GM12878 (cell line): ENCODE measurements around the gene WNT5A. TPM values are rescaled to one million over a fixed set of nuclear protein-coding genes. Genes with fewer than 3 reads are reported as not detected.

Experiments used
- ATAC-seq: fragments of 200-7000 bp; cut with Tn5 transposase; 3 replicates; pipeline ENCODE4 v1.9.1; 2020; ENCODE audit warnings: mild to moderate bottlenecking, moderate library complexity
- BruUV-seq: library from RNA; stranded (reverse); fragments of 400-500 nt; replicated peaks from 2 replicates; lab custom pipeline; 2021; lab: Mats Ljungman, UMichigan
- CTCF ChIA-PET: fragments of 300-600 bp; sonication (Branson Sonifier 250); formaldehyde crosslinking; extraction: SDS; loops from one replicate; lab custom pipeline; 2021; ENCODE audit warnings: inconsistent platforms; lab: Yijun Ruan, JAX
- POLR2A ChIA-PET: fragments of 350-600 bp; formaldehyde crosslinking; extraction: SDS; loops from one replicate; lab custom pipeline; 2021; ENCODE audit warnings: inconsistent platforms; lab: Charles Lee
- RAD21 ChIA-PET: fragments of 300-600 bp; sonication (Branson Sonifier 250); formaldehyde crosslinking; loops from one replicate; lab custom pipeline; 2023; ENCODE audit warnings: antibody characterized with exemption; ENCODE audit not compliant: unreplicated experiment; lab: Charles Lee
- SMC1A ChIA-PET: fragments of 300-600 bp; sonication (Branson Sonifier 250); formaldehyde crosslinking; loops from one replicate; lab custom pipeline; 2023; ENCODE audit not compliant: unreplicated experiment, uncharacterized antibody; lab: Charles Lee
- DNase-seq: peaks from one replicate; pipeline ENCODE4 v3.0.0-alpha.2; 2011; ENCODE audit warnings: low read depth, low spot score
- FAIRE-seq: peaks from 3 replicates; lab custom pipeline; 2011; peaks lifted over from hg19 to GRCh38; lab: Jason Lieb, UNC
- H2AFZ ChIP-seq: 2 replicates; pipeline ENCODE4 v1.6.0; 2011; ENCODE audit warnings: low read depth, low read length, control low read depth; ENCODE audit not compliant: control insufficient read depth
- H3K27ac ChIP-seq: 2 replicates; pipeline ENCODE4 v1.5.1; 2011; ENCODE audit warnings: control low read depth; ENCODE audit not compliant: control insufficient read depth, insufficient read depth
- H3K27me3 ChIP-seq, 2 experiments: replicated peaks in 1 of 2; 2 replicates each; pipeline versions ENCODE4 v1.6.0 to v1.6.1; 2011; ENCODE audit warnings: low read length in 1 of 2; ENCODE audit not compliant: control insufficient read depth in 2 of 2, insufficient read depth in 2 of 2
- H3K36me3 ChIP-seq, 2 experiments: 2 replicates each; pipeline ENCODE4 v1.5.1; 2011; ENCODE audit warnings: low read length in 1 of 2; ENCODE audit not compliant: control insufficient read depth in 2 of 2, insufficient read depth in 2 of 2
- H3K4me1 ChIP-seq: 2 replicates; pipeline ENCODE4 v1.6.1; 2011; ENCODE audit warnings: mild to moderate bottlenecking, low read length, moderate library complexity, mixed read lengths; ENCODE audit not compliant: control insufficient read depth, insufficient read depth
- H3K4me2 ChIP-seq: 2 replicates; pipeline ENCODE4 v1.6.0; 2011; ENCODE audit warnings: control low read depth; ENCODE audit not compliant: control insufficient read depth, insufficient read depth
- H3K4me3 ChIP-seq: fragments of 200-600 bp; sonication (generic); 2 replicates; pipeline ENCODE4 v1.5.1; 2016
- H3K79me2 ChIP-seq: 2 replicates; pipeline ENCODE4 v1.6.0; 2011; ENCODE audit warnings: low read length; ENCODE audit not compliant: control insufficient read depth, insufficient read depth
- H3K9ac ChIP-seq: 2 replicates; pipeline ENCODE4 v1.8.0; 2011; ENCODE audit warnings: low read length, control low read depth, mixed read lengths; ENCODE audit not compliant: control insufficient read depth, insufficient read depth
- H3K9me3 ChIP-seq: replicated peaks from 3 replicates; pipeline ENCODE4 v1.5.1; 2011; ENCODE audit warnings: mild to moderate bottlenecking, low read length; ENCODE audit not compliant: control insufficient read depth, insufficient read depth
- H4K20me1 ChIP-seq: 2 replicates; pipeline ENCODE4 v1.6.0; 2011; ENCODE audit not compliant: control insufficient read depth, insufficient read depth
- BCL11A ChIP-seq: IDR thresholded peaks from 2 replicates; pipeline ENCODE4 v1.6.1; 2011; ENCODE audit warnings: low read depth, low read length
- CEBPB ChIP-seq, 2 experiments: fragments of 150-350 bp in 1 of 2; IDR thresholded peaks; 2 replicates each; pipeline ENCODE4 v1.6.1; 2012 to 2014; ENCODE audit warnings: low read depth in 2 of 2, low read length in 2 of 2, borderline replicate concordance in 1 of 2, inconsistent platforms in 1 of 2
- CHD1 ChIP-seq: IDR thresholded peaks from 2 replicates; pipeline ENCODE4 v1.6.1; 2012; ENCODE audit warnings: low read depth, low read length, improper control_type of control experiment
- HDAC6 ChIP-seq: fragments of 200-600 bp; sonication (generic); IDR thresholded peaks from one replicate; pipeline ENCODE4 v1.8.0; 2017; ENCODE audit warnings: antibody characterized with exemption; ENCODE audit not compliant: unreplicated experiment
- JUND ChIP-seq: IDR thresholded peaks from 2 replicates; pipeline ENCODE4 v1.6.1; 2012; ENCODE audit warnings: low read depth, mild to moderate bottlenecking, low read length, improper control_type of control experiment, moderate library complexity
- MEF2B ChIP-seq: fragments of 450-650 bp; IDR thresholded peaks from 2 replicates; pipeline ENCODE4 v1.6.1; 2018; ENCODE audit warnings: mild to moderate bottlenecking, moderate library complexity; ENCODE audit not compliant: partially characterized antibody, poor library complexity, severe bottlenecking
- NFIC ChIP-seq: IDR thresholded peaks from 2 replicates; pipeline ENCODE4 v1.6.1; 2012; ENCODE audit warnings: low read depth, mild to moderate bottlenecking, inconsistent platforms, low read length, moderate library complexity
- NFYA ChIP-seq: IDR thresholded peaks from 2 replicates; pipeline ENCODE4 v1.6.1; 2011; ENCODE audit warnings: low read depth, mild to moderate bottlenecking, low read length, improper control_type of control experiment, borderline replicate concordance
- NR2C2 ChIP-seq: IDR thresholded peaks from 2 replicates; pipeline ENCODE4 v1.6.1; 2011; ENCODE audit warnings: borderline replicate concordance, low read depth; ENCODE audit not compliant: control insufficient read depth, insufficient read length
- POLR2A ChIP-seq: IDR thresholded peaks from 2 replicates; pipeline ENCODE4 v1.6.1; 2011; ENCODE audit warnings: low read depth, mild to moderate bottlenecking, low read length
- WGBS: methylation state at CpG from one replicate; pipeline ENCODE4 v1.1.6; 2016; ENCODE audit warnings: low lambda C conversion rate; ENCODE audit not compliant: insufficient replicate concordance, insufficient coverage; ENCODE audit errors: missing lambda C conversion rate; 5-methylcytosine and 5-hydroxymethylcytosine counted together
- in situ Hi-C: fragments of 300-500 bp; cut with MboI; formaldehyde crosslinking; loops from 9 replicates; pipeline ENCODE4 v1.14.3; 2018; ENCODE audit warnings: mixed read lengths
- intact Hi-C: fragments of 100-400 bp; cut with micrococcal nuclease; formaldehyde crosslinking; loops from one replicate; pipeline ENCODE4 v1.14.2; 2022; ENCODE audit not compliant: unreplicated experiment
- polyA plus RNA-seq, 11 experiments: library from polyadenylated mRNA; depleted of rRNA in 4 of 11; unstranded in 6 of 11; stranded (reverse) in 5 of 11; fragments of >200 nt; fragmentation: Nextera tagmentation in 4 of 11; fragmentation: Illumina TruSeq in 1 of 11; extraction: Ambion mirVana in 4 of 11; extraction: Trizol in 1 of 11; gene quantifications; 1 replicate in 1 of 11; 2 replicates in 10 of 11; pipeline versions ENCODE4 v1.2.1 to v1.2.3, GENCODE V29; 2011 to 2016; ENCODE audit warnings: inconsistent platforms in 2 of 11, missing spikeins in 2 of 11, low read depth in 1 of 11
- total RNA-seq, 4 experiments: library from RNA; depleted of rRNA in 3 of 4; stranded (reverse); fragments of >200 nt in 3 of 4; fragmentation: Illumina TruSeq in 1 of 4; extraction: Trizol in 1 of 4; gene quantifications; 2 replicates each; pipeline versions ENCODE4 v1.2.1 to v1.2.3, GENCODE V29; 2013 to 2021
- TF ChIP-seq, protein P1 (sequence below): fragments of 450-650 bp; IDR thresholded peaks from 2 replicates; pipeline ENCODE4 v1.6.1; 2017; ENCODE audit warnings: low read depth, mild to moderate bottlenecking, moderate library complexity
- TF ChIP-seq, protein P2 (sequence below): fragments of 450-650 bp; formaldehyde crosslinking; IDR thresholded peaks from 2 replicates; pipeline ENCODE4 v1.4.0; 2022; ENCODE audit warnings: mild to moderate bottlenecking, moderate library complexity
- TF ChIP-seq, protein P3 (sequence below): IDR thresholded peaks from 2 replicates; pipeline ENCODE4 v1.6.1; 2011; ENCODE audit warnings: low read depth, low read length, improper control_type of control experiment, borderline replicate concordance

The WNT5A gene
- total and polyA plus RNA-seq, 10 of the 15 experiments (the other 5 are each of a cell fraction or from before 2014, with no cell fraction given): 0.06 to 2.8 (median 0.39) TPM

DNA sequence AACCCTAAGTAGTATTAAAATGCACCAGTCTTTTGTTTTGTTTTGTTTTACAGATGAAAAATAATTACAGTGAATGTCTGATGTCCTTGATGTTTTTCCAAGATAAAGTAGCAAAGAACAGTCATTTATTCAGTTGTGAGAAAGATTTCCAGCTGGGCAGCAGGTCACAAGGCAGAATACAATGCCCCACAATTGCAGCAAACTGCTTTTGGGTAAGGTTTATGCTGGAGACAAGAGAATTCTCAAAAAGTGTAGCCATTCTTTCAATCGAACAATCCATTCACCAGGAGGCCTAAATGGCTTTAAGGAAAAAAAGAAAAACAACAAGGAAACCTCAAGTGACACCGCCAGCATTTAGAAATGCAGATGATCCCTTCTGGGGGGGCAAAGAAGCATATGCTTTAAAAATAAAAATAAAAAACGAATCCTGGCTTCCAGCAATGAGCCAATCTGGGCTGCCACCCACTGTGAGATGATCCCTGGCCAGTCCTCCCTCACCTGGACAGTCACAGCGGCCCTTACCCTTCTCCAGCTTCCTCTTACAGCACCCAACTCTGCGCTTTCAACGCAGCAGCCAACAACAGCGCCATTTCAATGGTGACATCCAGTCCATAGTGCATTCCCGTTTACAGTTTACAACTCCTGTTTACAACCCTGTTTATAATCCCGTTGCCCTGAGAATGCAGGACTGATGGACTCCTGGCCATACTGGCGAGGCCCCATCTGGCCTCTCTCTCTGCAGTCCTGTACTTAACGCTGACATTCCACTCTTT is 25.7 kb upstream of the WNT5A start:
- 18% methylated on average over 11 of the region's 11 CpGs for WGBS
- TF ChIP-seq BCL11A: no peak
- no peak for TF ChIP-seq JUND
- no peak for TF ChIP-seq NFYA
- TF ChIP-seq NR2C2: no peak
- TF ChIP-seq CHD1: no peak
- no peak for TF ChIP-seq HDAC6
- TF ChIP-seq MEF2B: no peak
- TF ChIP-seq POLR2A: no peak
- TF ChIP-seq CEBPB (IDR thresholded peaks at IDR 0.05; ENCODE audit: borderline replicate concordance in 1 of 2, low read depth in 2 of 2, low read length in 2 of 2): no peak
- TF ChIP-seq, protein P1, sequence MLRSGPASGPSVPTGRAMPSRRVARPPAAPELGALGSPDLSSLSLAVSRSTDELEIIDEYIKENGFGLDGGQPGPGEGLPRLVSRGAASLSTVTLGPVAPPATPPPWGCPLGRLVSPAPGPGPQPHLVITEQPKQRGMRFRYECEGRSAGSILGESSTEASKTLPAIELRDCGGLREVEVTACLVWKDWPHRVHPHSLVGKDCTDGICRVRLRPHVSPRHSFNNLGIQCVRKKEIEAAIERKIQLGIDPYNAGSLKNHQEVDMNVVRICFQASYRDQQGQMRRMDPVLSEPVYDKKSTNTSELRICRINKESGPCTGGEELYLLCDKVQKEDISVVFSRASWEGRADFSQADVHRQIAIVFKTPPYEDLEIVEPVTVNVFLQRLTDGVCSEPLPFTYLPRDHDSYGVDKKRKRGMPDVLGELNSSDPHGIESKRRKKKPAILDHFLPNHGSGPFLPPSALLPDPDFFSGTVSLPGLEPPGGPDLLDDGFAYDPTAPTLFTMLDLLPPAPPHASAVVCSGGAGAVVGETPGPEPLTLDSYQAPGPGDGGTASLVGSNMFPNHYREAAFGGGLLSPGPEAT: no peak
- no peak for TF ChIP-seq NFIC
- TF ChIP-seq, protein P2, sequence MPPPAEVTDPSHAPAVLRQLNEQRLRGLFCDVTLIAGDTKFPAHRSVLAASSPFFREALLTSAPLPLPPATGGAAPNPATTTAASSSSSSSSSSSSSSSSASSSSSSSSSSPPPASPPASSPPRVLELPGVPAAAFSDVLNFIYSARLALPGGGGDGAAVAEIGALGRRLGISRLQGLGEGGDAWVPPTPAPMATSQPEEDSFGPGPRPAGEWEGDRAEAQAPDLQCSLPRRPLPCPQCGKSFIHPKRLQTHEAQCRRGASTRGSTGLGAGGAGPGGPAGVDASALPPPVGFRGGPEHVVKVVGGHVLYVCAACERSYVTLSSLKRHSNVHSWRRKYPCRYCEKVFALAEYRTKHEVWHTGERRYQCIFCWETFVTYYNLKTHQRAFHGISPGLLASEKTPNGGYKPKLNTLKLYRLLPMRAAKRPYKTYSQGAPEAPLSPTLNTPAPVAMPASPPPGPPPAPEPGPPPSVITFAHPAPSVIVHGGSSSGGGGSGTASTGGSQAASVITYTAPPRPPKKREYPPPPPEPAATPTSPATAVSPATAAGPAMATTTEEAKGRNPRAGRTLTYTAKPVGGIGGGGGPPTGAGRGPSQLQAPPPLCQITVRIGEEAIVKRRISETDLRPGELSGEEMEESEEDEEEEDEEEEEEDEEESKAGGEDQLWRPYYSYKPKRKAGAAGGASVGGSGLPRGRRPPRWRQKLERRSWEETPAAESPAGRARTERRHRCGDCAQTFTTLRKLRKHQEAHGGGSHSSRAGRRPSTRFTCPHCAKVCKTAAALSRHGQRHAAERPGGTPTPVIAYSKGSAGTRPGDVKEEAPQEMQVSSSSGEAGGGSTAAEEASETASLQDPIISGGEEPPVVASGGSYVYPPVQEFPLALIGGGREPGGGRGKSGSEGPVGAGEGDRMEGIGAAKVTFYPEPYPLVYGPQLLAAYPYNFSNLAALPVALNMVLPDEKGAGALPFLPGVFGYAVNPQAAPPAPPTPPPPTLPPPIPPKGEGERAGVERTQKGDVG (CRISPR knock-in tag): no peak
- TF ChIP-seq, protein P3, sequence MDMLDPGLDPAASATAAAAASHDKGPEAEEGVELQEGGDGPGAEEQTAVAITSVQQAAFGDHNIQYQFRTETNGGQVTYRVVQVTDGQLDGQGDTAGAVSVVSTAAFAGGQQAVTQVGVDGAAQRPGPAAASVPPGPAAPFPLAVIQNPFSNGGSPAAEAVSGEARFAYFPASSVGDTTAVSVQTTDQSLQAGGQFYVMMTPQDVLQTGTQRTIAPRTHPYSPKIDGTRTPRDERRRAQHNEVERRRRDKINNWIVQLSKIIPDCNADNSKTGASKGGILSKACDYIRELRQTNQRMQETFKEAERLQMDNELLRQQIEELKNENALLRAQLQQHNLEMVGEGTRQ: no peak

More for the DNA sequence above, 25.7 kb upstream of the WNT5A start:
- Histone ChIP-seq H3K4me1 (no peaks in the 10 kb centered on the region), H3K4me2 (no peak overlapping the region), H4K20me1 (no peaks in the 10 kb centered on the region), H3K36me3 (no peaks in the 10 kb centered on the region), H3K9me3 (no peaks in the 10 kb centered on the region), H3K79me2 (no peaks in the 10 kb centered on the region), H3K27ac (no peak overlapping the region), H3K4me3 (no peak overlapping the region), H2AFZ (no peak overlapping the region), H3K27me3 (peaks cover 0 to 2% of the 10 kb centered on the region in 2 experiments; a peak in 1 of 4 replicates), H3K9ac (no peak overlapping the region)
- no TSS peak for BruUV-seq
- in situ Hi-C loops (no loop called here), intact Hi-C loops (loop anchor here (5.0 kb wide), 1 partner anchor 95 kb away; no protein-coding TSS in a partner anchor)
- ATAC-seq (no peak), FAIRE-seq (no peak), DNase-seq (no peak)
- ChIA-PET RAD21 (interaction anchor here (1.1 kb wide), 1 partner anchor 95 kb away, joined by 3 read pairs; no protein-coding TSS in a partner anchor), SMC1A (interaction anchor here (0.8 to 1.1 kb wide), 3 partner anchors 9 to 95 kb away, joined by 3 to 4 read pairs (median 3); no protein-coding TSS in a partner anchor), CTCF (no interaction called here), POLR2A (no interaction called here)
